DND-41 (cell line): ENCODE data around the gene ETV5.

Experiments used
- EZH2 ChIP-seq: IDR thresholded peaks from 3 replicates; pipeline ENCODE4 v1.6.1; 2012; ENCODE audit warnings: borderline replicate concordance, low read depth, mild to moderate bottlenecking, moderate library complexity, low read length, inconsistent platforms; ENCODE audit not compliant: severe bottlenecking
- TF ChIP-seq, protein P1 (sequence below): IDR thresholded peaks from 2 replicates; pipeline ENCODE4 v1.5.1; 2012; ENCODE audit warnings: borderline replicate concordance, low read length, moderate library complexity, mild to moderate bottlenecking; ENCODE audit not compliant: poor library complexity, severe bottlenecking; ENCODE audit errors: extremely low read depth

DNA sequence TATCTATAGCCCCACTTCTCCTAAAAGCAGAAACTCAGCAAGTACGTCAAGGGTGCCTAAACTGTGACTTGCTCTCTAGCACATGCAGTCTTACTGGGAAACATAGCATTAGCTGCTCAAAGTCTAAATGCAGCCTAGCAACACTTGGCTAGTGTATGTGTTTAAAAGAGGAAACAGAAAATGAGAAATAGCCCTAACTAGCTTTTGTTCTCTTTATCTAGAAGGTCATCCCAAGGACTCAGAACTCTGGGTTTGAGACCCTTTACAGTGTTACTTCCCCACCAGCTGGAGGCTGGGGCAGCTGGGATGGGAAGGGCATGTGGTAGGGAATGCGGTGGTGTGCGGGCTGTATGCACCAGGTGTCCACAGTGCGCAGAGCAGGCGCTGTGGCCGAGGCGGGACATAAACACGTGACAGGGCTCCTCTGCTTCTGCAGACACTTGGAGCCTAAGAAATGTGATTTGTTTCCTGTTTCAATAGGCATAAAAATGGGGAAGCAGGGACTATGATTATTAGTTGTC is 13.3 kb downstream of the ETV5 start:
- TF ChIP-seq, protein P1, sequence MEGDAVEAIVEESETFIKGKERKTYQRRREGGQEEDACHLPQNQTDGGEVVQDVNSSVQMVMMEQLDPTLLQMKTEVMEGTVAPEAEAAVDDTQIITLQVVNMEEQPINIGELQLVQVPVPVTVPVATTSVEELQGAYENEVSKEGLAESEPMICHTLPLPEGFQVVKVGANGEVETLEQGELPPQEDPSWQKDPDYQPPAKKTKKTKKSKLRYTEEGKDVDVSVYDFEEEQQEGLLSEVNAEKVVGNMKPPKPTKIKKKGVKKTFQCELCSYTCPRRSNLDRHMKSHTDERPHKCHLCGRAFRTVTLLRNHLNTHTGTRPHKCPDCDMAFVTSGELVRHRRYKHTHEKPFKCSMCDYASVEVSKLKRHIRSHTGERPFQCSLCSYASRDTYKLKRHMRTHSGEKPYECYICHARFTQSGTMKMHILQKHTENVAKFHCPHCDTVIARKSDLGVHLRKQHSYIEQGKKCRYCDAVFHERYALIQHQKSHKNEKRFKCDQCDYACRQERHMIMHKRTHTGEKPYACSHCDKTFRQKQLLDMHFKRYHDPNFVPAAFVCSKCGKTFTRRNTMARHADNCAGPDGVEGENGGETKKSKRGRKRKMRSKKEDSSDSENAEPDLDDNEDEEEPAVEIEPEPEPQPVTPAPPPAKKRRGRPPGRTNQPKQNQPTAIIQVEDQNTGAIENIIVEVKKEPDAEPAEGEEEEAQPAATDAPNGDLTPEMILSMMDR, result no peak
- TF ChIP-seq EZH2, result no peak
